Measurements from ENCODE around the gene KRT27. TPM values are rescaled to one million over a fixed set of nuclear protein-coding genes. Genes with fewer than 3 reads are reported as not detected.
A peak's percentile ranks its signal among the peaks of the same experiment; 100 is the strongest.

The KRT27 gene
- total RNA-seq, 1 experiment from 2014 or later = not detected

GRCh38 chr17:40809721-40810421 lies 27.5 kb upstream of the KRT27 start:
- RAD21 ChIA-PET (ENCODE audit: low non-redundant PET in 1 of 2, low total read pairs in 2 of 2, uncharacterized antibody in 2 of 2, unreplicated experiment in 2 of 2) = no interaction called here
- Histone ChIP-seq H3K9me3 (ENCODE audit: control insufficient read depth in 1 of 2, insufficient read depth in 1 of 2, low read depth in 1 of 2, low read length in 2 of 2) (no peaks in the 10 kb centered on the region), H3K27ac (ENCODE audit: low read depth, low read length) (no peak overlapping the region), H3K4me3 (replicated peaks in 1 of 2; ENCODE audit: low read depth in 1 of 2, low read length in 2 of 2) (no peak overlapping the region), H4K20me1 (ENCODE audit: insufficient read depth) (no peaks in the 10 kb centered on the region), H3K4me2 (ENCODE audit: low read length) (peak overlapping the region; percentile 65), H3K36me3 (ENCODE audit: control insufficient read depth in 1 of 2, insufficient read depth in 2 of 2, low read length in 2 of 2) (no peaks in the 10 kb centered on the region), H3K27me3 (ENCODE audit: insufficient read depth, low read length) (no peaks in the 10 kb centered on the region), H3K4me1 (ENCODE audit: control insufficient read depth in 1 of 2, insufficient read depth in 2 of 2, low read length in 2 of 2) (peaks cover 13 to 29% of the 10 kb centered on the region in 2 experiments), H2AFZ (ENCODE audit: low read depth, low read length, poor library complexity, severe bottlenecking) (peak overlapping the region; percentile 98), H3K9ac (ENCODE audit: low read length) (no peak overlapping the region), H3K79me2 (ENCODE audit: insufficient read depth, low read length) (no peaks in the 10 kb centered on the region), H3K9me2 (ENCODE audit: insufficient read depth) (peaks cover 5% of the 10 kb centered on the region; the same call in 1 of the 2 replicates)
- DNase-seq (ENCODE audit: low read depth, low spot score) (no peak), ATAC-seq (peak; percentile 34; the same call in 1 of the 2 replicates)
- intact Hi-C loops (cut with micrococcal nuclease) = loop anchor here (10.0 kb wide), 1 partner anchor 595 kb away; no protein-coding TSS in a partner anchor
- POLR2A ChIA-PET = interaction anchor here (0.8 kb wide), 1 partner anchor 878 kb away, joined by 3 read pairs; the partner anchor contains the start of gene EIF1
- no TSS peak for BruUV-seq (replicated peaks)
- TF ChIP-seq POLR2A (IDR thresholded peaks at IDR 0.05; ENCODE audit: borderline replicate concordance, extremely low read depth, insufficient read depth, insufficient read length) = no peak
- no peak for TF ChIP-seq FOSL1 (IDR thresholded peaks at IDR 0.05; ENCODE audit: low read depth)
- TF ChIP-seq EZH2 (IDR thresholded peaks at IDR 0.05) = no peak
- CTCF ChIA-PET = no interaction called here

DNA sequence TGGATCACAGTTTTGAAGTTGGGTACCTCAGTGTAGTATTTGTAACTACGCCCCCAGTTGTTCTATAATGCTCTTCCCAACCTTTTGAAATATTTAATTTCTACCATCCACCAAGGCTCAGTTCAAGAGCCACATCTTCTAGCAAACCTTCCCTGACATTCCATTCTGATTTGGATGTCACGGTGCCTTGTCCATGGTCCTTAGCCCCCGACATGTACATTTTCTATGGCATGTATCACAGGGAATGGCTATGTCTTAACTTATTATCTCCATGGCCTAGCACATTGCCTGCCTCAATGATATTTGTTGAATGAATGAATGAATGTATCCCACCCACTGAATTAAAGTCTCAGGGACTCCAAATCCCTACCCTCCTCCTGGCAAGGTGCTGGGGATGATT lies 23.8 kb upstream of the KRT27 start:
- Histone ChIP-seq H3K9me2 (ENCODE audit: insufficient read depth) (peaks cover 5% of the 10 kb centered on the region; the same call in 1 of the 2 replicates), H3K9ac (ENCODE audit: low read length) (no peak overlapping the region), H3K79me2 (ENCODE audit: insufficient read depth, low read length) (no peaks in the 10 kb centered on the region), H3K27me3 (ENCODE audit: insufficient read depth, low read length) (no peaks in the 10 kb centered on the region), H2AFZ (ENCODE audit: low read depth, low read length, poor library complexity, severe bottlenecking) (no peak overlapping the region), H3K36me3 (ENCODE audit: control insufficient read depth in 1 of 2, insufficient read depth in 2 of 2, low read length in 2 of 2) (no peaks in the 10 kb centered on the region), H3K4me2 (ENCODE audit: low read length) (no peak overlapping the region), H3K27ac (ENCODE audit: low read depth, low read length) (no peak overlapping the region), H3K4me1 (ENCODE audit: control insufficient read depth in 1 of 2, insufficient read depth in 2 of 2, low read length in 2 of 2) (peaks cover 16 to 26% of the 10 kb centered on the region in 2 experiments), H3K9me3 (ENCODE audit: control insufficient read depth in 1 of 2, insufficient read depth in 1 of 2, low read depth in 1 of 2, low read length in 2 of 2) (no peaks in the 10 kb centered on the region), H3K4me3 (replicated peaks in 1 of 2; ENCODE audit: low read depth in 1 of 2, low read length in 2 of 2) (no peak overlapping the region), H4K20me1 (ENCODE audit: insufficient read depth) (no peaks in the 10 kb centered on the region)
- TF ChIP-seq FOSL1 (IDR thresholded peaks at IDR 0.05; ENCODE audit: low read depth) (no peak), REST (IDR thresholded peaks at IDR 0.05; ENCODE audit: low read depth) (peak; percentile 37), EGR1 (IDR thresholded peaks at IDR 0.05; ENCODE audit: low read depth) (no peak), RAD21 (IDR thresholded peaks at IDR 0.05; ENCODE audit: low read depth) (no peak), ZNF274 (IDR thresholded peaks at IDR 0.05; ENCODE audit: low read depth, low read length) (no peak), JUND (IDR thresholded peaks at IDR 0.05) (no peak), SRF (IDR thresholded peaks at IDR 0.05; ENCODE audit: low read depth) (no peak)
- TF ChIP-seq, protein P1, sequence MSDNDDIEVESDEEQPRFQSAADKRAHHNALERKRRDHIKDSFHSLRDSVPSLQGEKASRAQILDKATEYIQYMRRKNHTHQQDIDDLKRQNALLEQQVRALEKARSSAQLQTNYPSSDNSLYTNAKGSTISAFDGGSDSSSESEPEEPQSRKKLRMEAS (IDR thresholded peaks at IDR 0.05) = no peak
- intact Hi-C loops (cut with micrococcal nuclease) = loop anchor here (10.0 kb wide), 1 partner anchor 599 kb away; no protein-coding TSS in a partner anchor
- RAD21 ChIA-PET (ENCODE audit: low non-redundant PET in 1 of 2, low total read pairs in 2 of 2, uncharacterized antibody in 2 of 2, unreplicated experiment in 2 of 2) = no interaction called here
- no TSS peak for BruUV-seq (replicated peaks)
- DNase-seq (ENCODE audit: low read depth, low spot score) = no peak
- CTCF ChIA-PET = interaction anchor here (1.8 kb wide), 1 partner anchor 857 kb away, joined by 6 read pairs; no protein-coding TSS in a partner anchor
- POLR2A ChIA-PET = no interaction called here
- ATAC-seq = no peak

Data from HCT116 (cell line).